ENCODE results near the gene CTAG1B. TPM values are rescaled to one million over a fixed set of nuclear protein-coding genes. Genes with fewer than 3 reads are reported as not detected.
"Not testable (repeated sequence)": the region's sequence is repeated elsewhere in the genome, so short reads cannot be mapped to it uniquely, and the experiment has no call there.

CTAG1B gene
- not detected for total RNA-seq (ENCODE audit: unreplicated experiment)
- long read RNA-seq: 0 reads

DNA sequence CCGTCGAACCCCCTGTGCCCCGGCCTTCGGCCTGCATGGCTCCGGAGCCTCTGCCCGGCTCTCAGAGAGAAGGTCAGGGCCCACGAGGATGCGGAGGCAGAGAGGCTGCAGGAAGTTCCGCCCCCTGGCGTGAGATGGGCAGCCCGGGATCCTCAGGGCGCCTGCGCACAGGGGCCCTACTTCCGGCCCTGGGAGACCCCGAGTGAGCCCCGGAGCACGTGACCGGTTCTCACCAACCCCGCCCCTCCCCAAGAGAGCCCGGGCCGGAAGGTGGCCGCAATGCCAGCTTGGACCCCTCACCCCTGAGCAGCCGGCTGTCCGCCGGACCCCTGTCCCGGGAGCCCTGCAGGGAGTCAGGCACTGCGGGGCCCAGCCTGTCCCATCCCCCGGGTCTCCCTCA, at the start of gene CTAG1B:
Gene CTAG1B (minus strand): TSS at position 101 of the 400 bp plus-strand sequence. CDS start 64 bp downstream, at position 37.
- not testable (repeated sequence) for H3K4me3 Mint-ChIP-seq (ENCODE audit: unreplicated experiment); H3K27ac Mint-ChIP-seq (ENCODE audit: unreplicated experiment); DNase-seq (ENCODE audit: low spot score); H3K4me1 Mint-ChIP-seq (ENCODE audit: unreplicated experiment); H3K9me3 Mint-ChIP-seq (ENCODE audit: unreplicated experiment); H3K36me3 Mint-ChIP-seq (ENCODE audit: low read depth, unreplicated experiment); H3K27me3 Mint-ChIP-seq (ENCODE audit: unreplicated experiment)

DNA sequence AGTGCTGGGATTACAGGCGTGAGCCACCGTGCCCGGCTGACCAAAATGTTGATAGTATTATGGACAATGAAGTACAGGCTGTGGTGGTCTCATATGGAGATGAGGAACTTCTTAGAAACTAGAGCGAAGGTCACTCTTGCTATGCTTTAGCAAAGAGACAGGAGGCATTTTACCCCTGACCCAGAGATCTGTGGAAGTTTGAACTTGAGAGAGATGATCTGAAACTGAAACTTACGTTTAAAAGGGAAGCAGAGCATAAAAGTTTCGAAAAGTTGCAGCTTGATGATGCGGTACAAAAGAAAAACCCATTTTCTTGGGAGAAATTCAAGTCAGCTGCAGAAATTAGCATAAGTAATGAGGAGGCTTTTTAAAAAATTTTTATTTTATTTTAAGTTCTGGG, 42.8 kb upstream of the CTAG1B start:
- peaks cover 2% of the 10 kb centered on the region for H3K27me3 Mint-ChIP-seq (ENCODE audit: unreplicated experiment)
- no peak overlapping the region for H3K27ac Mint-ChIP-seq (ENCODE audit: unreplicated experiment)
- TF ChIP-seq, protein P1, sequence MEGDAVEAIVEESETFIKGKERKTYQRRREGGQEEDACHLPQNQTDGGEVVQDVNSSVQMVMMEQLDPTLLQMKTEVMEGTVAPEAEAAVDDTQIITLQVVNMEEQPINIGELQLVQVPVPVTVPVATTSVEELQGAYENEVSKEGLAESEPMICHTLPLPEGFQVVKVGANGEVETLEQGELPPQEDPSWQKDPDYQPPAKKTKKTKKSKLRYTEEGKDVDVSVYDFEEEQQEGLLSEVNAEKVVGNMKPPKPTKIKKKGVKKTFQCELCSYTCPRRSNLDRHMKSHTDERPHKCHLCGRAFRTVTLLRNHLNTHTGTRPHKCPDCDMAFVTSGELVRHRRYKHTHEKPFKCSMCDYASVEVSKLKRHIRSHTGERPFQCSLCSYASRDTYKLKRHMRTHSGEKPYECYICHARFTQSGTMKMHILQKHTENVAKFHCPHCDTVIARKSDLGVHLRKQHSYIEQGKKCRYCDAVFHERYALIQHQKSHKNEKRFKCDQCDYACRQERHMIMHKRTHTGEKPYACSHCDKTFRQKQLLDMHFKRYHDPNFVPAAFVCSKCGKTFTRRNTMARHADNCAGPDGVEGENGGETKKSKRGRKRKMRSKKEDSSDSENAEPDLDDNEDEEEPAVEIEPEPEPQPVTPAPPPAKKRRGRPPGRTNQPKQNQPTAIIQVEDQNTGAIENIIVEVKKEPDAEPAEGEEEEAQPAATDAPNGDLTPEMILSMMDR (IDR thresholded peaks at IDR 0.05; ENCODE audit: unreplicated experiment): no peak
- no peak overlapping the region for H3K4me3 Mint-ChIP-seq (ENCODE audit: unreplicated experiment)
- no peaks in the 10 kb centered on the region for H3K4me1 Mint-ChIP-seq (ENCODE audit: unreplicated experiment)
- H3K36me3 Mint-ChIP-seq (ENCODE audit: low read depth, unreplicated experiment): no peaks in the 10 kb centered on the region
- H3K9me3 Mint-ChIP-seq (ENCODE audit: unreplicated experiment): no peaks in the 10 kb centered on the region
- DNase-seq (ENCODE audit: low spot score): no peak

DNA sequence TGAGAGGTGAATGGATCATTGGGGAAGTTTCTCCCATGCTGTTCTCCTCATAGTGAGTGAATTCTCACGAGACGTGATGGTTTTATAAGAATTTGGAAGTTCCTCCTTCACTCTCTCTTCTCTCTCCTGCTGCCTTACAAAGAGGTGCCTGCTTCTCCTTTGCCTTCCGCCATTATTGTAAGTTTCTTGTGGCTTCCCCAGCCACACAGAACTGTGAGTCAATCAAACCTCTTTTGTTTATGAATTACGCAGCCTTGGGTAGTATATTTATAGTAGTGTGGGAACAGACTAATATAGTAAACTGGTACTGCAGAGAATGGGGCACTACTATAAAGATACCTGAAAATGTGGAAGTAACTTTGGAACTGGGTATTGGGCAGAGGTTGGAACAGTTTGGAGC, 42.1 kb upstream of the CTAG1B start:
- no peak overlapping the region for H3K4me3 Mint-ChIP-seq (ENCODE audit: unreplicated experiment)
- DNase-seq (ENCODE audit: low spot score): no peak
- H3K27ac Mint-ChIP-seq (ENCODE audit: unreplicated experiment): no peak overlapping the region
- TF ChIP-seq, protein P1 (IDR thresholded peaks at IDR 0.05; ENCODE audit: unreplicated experiment): no peak
- peaks cover 2% of the 10 kb centered on the region for H3K27me3 Mint-ChIP-seq (ENCODE audit: unreplicated experiment)
- no peaks in the 10 kb centered on the region for H3K9me3 Mint-ChIP-seq (ENCODE audit: unreplicated experiment)
- H3K4me1 Mint-ChIP-seq (ENCODE audit: unreplicated experiment): no peaks in the 10 kb centered on the region
- H3K36me3 Mint-ChIP-seq (ENCODE audit: low read depth, unreplicated experiment): no peaks in the 10 kb centered on the region

DNA sequence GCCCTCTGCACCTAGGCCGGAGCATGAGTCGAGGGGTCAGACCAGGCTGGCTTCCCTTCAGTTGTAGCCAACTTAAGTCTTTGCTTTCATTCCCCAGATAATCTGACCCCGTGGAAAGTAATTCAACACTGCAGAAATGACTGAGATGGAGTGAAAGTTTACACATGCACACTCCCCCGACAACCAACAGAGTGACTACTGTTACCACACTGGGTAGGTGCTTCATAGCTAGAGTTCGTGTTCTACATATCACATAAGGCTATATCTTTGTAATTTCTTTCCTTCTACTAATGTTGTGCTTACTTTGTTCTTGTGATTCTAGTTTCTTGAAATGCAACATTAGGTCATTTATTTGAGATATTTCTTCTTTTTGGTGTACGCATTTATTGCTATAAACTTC, 41.5 kb upstream of the CTAG1B start:
- no peak overlapping the region for H3K27ac Mint-ChIP-seq (ENCODE audit: unreplicated experiment)
- DNase-seq (ENCODE audit: low spot score): no peak
- H3K36me3 Mint-ChIP-seq (ENCODE audit: low read depth, unreplicated experiment): no peaks in the 10 kb centered on the region
- no peaks in the 10 kb centered on the region for H3K9me3 Mint-ChIP-seq (ENCODE audit: unreplicated experiment)
- no peaks in the 10 kb centered on the region for H3K4me1 Mint-ChIP-seq (ENCODE audit: unreplicated experiment)
- peaks cover 2% of the 10 kb centered on the region for H3K27me3 Mint-ChIP-seq (ENCODE audit: unreplicated experiment)
- no peak overlapping the region for H3K4me3 Mint-ChIP-seq (ENCODE audit: unreplicated experiment)
- TF ChIP-seq, protein P1 (IDR thresholded peaks at IDR 0.05; ENCODE audit: unreplicated experiment): no peak

DNA sequence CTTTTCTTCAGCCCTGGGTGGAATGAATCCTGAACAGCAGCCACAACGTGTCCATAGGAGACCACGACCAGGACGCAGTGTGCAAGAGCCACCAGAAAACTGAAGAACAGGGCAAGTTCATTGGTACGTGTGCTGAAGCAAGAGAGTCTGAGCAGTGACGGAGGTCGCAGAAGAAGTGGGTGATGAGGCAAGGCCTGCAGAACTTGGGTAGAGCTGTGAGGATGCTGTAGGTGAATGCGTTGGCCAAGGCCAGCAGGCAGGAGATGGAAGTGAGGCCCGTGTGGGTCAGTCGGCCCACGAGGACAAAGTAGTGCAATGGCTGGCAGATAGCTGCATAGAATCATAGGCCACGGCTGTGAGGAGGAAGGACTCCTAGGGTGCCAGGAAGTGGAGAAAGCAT, 39.9 kb upstream of the CTAG1B start:
- H3K4me3 Mint-ChIP-seq (ENCODE audit: unreplicated experiment): no peak overlapping the region
- H3K36me3 Mint-ChIP-seq (ENCODE audit: low read depth, unreplicated experiment): no peaks in the 10 kb centered on the region
- H3K9me3 Mint-ChIP-seq (ENCODE audit: unreplicated experiment): no peaks in the 10 kb centered on the region
- no peak overlapping the region for H3K27ac Mint-ChIP-seq (ENCODE audit: unreplicated experiment)
- no peaks in the 10 kb centered on the region for H3K4me1 Mint-ChIP-seq (ENCODE audit: unreplicated experiment)
- TF ChIP-seq, protein P1 (IDR thresholded peaks at IDR 0.05; ENCODE audit: unreplicated experiment): no peak
- no peak for DNase-seq (ENCODE audit: low spot score)
- peaks cover 2% of the 10 kb centered on the region for H3K27me3 Mint-ChIP-seq (ENCODE audit: unreplicated experiment)

DNA sequence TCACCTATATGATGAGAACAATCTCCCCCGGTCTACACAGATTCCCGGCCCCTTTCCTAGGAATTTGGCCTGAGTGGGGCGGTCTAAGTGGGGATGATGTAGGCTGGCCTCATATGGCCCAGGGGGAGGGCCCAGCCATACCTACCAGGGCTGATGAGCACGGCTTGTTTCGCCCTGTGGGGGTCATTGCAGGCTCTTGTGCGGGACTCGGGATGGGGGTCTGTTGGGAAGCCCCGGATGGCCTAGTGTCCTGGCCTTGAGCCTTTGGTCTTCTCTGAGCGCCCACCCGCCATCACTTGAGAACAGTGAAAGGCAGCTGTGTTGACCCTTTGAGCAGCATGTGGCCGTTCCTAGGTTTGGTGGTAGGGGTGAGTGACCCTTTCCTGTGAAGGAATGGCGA, 39.1 kb upstream of the CTAG1B start:
- no peaks in the 10 kb centered on the region for H3K36me3 Mint-ChIP-seq (ENCODE audit: low read depth, unreplicated experiment)
- H3K4me1 Mint-ChIP-seq (ENCODE audit: unreplicated experiment): no peaks in the 10 kb centered on the region
- H3K27me3 Mint-ChIP-seq (ENCODE audit: unreplicated experiment): peaks cover 2% of the 10 kb centered on the region
- H3K4me3 Mint-ChIP-seq (ENCODE audit: unreplicated experiment): no peak overlapping the region
- no peak for DNase-seq (ENCODE audit: low spot score)
- H3K27ac Mint-ChIP-seq (ENCODE audit: unreplicated experiment): no peak overlapping the region
- no peaks in the 10 kb centered on the region for H3K9me3 Mint-ChIP-seq (ENCODE audit: unreplicated experiment)
- TF ChIP-seq, protein P1 (IDR thresholded peaks at IDR 0.05; ENCODE audit: unreplicated experiment): no peak

Measured in endothelial cell (in vitro differentiated cells).